Thoracic aorta (tissue), 2 donors: ENCODE measurements around the gene CAPNS1. TPM values are rescaled to one million over a fixed set of nuclear protein-coding genes. Genes with fewer than 3 reads are reported as not detected.

Experiments
- ATAC-seq: fragments of 150-250 bp; one replicate; pipeline ENCODE4 v1.8.0; 2017; ENCODE audit warnings: low read depth; ENCODE audit not compliant: insufficient number of reproducible peaks, low FRiP score
- DNase-seq: peaks from one replicate; pipeline ENCODE4 v3.0.0-alpha.2; 2020; ENCODE audit warnings: low spot score
- H3K27ac ChIP-seq, 2 donors: fragments of 200-600 bp; sonication (generic); 1 replicate in 1 of 2; 2 replicates in 1 of 2; pipeline ENCODE4 v1.5.1; 2016; ENCODE audit warnings: mild to moderate bottlenecking in 2 of 2, moderate library complexity in 2 of 2
- H3K27me3 ChIP-seq: fragments of 200-600 bp; sonication (generic); replicated peaks from 2 replicates; pipeline ENCODE4 v1.6.0; 2016; ENCODE audit warnings: mild to moderate bottlenecking; ENCODE audit not compliant: insufficient read depth
- H3K36me3 ChIP-seq: fragments of 200-600 bp; sonication (generic); one replicate; pipeline ENCODE4 v1.5.1; 2016
- H3K4me1 ChIP-seq, 2 donors: fragments of 200-600 bp; sonication (generic); 1 replicate in 1 of 2; 2 replicates in 1 of 2; pipeline versions ENCODE4 v1.5.1 to v1.6.0; 2016; ENCODE audit warnings: low read depth in 2 of 2, mild to moderate bottlenecking in 1 of 2; ENCODE audit not compliant: control insufficient read depth in 1 of 2
- H3K4me3 ChIP-seq: fragments of 200-600 bp; sonication (generic); 2 replicates; pipeline ENCODE4 v1.5.1; 2016; ENCODE audit warnings: mild to moderate bottlenecking
- H3K9me3 ChIP-seq: fragments of 200-600 bp; sonication (generic); 2 replicates; pipeline ENCODE4 v1.5.1; 2016
- total RNA-seq, 2 donors: library from RNA; depleted of rRNA; stranded (reverse); fragments of >200 nt; gene quantifications; one replicate each; pipeline versions ENCODE4 v1.1.0 to v1.2.3, GENCODE V29; 2016
- TF ChIP-seq, protein P1 (sequence below): fragments of 200-600 bp; sonication (generic); IDR thresholded peaks from one replicate; pipeline ENCODE4 v1.5.1; 2019; ENCODE audit warnings: antibody characterized with exemption

Gene CAPNS1
- total RNA-seq, 2 donors from 2014 or later = 161 to 220 TPM

DNA sequence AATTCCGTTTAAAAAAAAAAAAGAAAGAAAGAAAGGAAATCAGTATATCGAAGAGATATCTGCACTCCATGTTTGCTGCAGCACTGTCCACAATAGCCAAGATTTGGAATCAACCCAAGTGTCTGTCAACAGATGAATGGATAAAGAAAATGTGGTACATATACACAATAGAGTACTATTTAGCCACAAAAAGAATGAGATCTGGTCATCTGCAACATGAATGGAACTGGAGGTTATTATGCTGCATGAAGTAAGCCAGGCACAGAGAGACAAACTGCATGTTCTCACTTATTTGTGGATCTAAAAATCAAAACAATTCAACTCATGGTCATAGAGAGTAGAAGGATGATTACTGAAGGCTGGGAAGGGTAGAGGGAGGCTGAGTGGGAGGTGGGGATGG is 58.3 kb downstream of the CAPNS1 start:
- ATAC-seq = no peak
- no peaks in the 10 kb centered on the region for H3K27me3 ChIP-seq
- TF ChIP-seq, protein P1, sequence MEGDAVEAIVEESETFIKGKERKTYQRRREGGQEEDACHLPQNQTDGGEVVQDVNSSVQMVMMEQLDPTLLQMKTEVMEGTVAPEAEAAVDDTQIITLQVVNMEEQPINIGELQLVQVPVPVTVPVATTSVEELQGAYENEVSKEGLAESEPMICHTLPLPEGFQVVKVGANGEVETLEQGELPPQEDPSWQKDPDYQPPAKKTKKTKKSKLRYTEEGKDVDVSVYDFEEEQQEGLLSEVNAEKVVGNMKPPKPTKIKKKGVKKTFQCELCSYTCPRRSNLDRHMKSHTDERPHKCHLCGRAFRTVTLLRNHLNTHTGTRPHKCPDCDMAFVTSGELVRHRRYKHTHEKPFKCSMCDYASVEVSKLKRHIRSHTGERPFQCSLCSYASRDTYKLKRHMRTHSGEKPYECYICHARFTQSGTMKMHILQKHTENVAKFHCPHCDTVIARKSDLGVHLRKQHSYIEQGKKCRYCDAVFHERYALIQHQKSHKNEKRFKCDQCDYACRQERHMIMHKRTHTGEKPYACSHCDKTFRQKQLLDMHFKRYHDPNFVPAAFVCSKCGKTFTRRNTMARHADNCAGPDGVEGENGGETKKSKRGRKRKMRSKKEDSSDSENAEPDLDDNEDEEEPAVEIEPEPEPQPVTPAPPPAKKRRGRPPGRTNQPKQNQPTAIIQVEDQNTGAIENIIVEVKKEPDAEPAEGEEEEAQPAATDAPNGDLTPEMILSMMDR = no peak
- no peaks in the 10 kb centered on the region for H3K9me3 ChIP-seq
- no peak for DNase-seq
- H3K27ac ChIP-seq = no peak overlapping the region
- H3K4me1 ChIP-seq = no peaks in the 10 kb centered on the region
- peaks cover 11% of the 10 kb centered on the region for H3K36me3 ChIP-seq
- no peak overlapping the region for H3K4me3 ChIP-seq

Other genes starting within 250 kb of the CAPNS1 start
- 10 to 100 TPM in 1 of 2 donors, 1 to 10 TPM in 1; 5.4 to 32.6 TPM for gene NFKBID, start 239.5 kb upstream of the CAPNS1 start, total RNA-seq
- 10 to 100 TPM in 1 of 2 donors, 1 to 10 TPM in 1; 4.5 to 13.2 TPM for gene HCST, start 237.5 kb upstream of the CAPNS1 start, total RNA-seq
- 100 to 1,000 TPM; 155 to 247 TPM for gene TYROBP, start 231.8 kb upstream of the CAPNS1 start, total RNA-seq
- 10 to 100 TPM; 14.3 to 26.7 TPM for gene LRFN3, start 203.7 kb upstream of the CAPNS1 start, total RNA-seq
- gene SDHAF1, start 144.9 kb upstream of the CAPNS1 start, total RNA-seq = 10 to 100 TPM; 43.0 to 70.5 TPM
- gene SYNE4, start 131.3 kb upstream of the CAPNS1 start, total RNA-seq = 1 to 10 TPM in 1 of 2 donors, under 1 TPM in 1; 0.92 to 2.4 TPM
- gene ALKBH6, start 125.9 kb upstream of the CAPNS1 start, total RNA-seq = 10 to 100 TPM; 19.8 to 55.8 TPM
- 10 to 100 TPM; 21.3 to 29.0 TPM for gene CLIP3, start 107.2 kb upstream of the CAPNS1 start, total RNA-seq
- gene THAP8, start 85.8 kb upstream of the CAPNS1 start, total RNA-seq = 1 to 10 TPM; 6.4 to 6.6 TPM
- 1 to 10 TPM in 1 of 2 donors, under 1 TPM in 1; 0.99 to 1.2 TPM for gene WDR62, start 85.2 kb upstream of the CAPNS1 start, total RNA-seq
- not detected for gene OVOL3, start 28.9 kb upstream of the CAPNS1 start, total RNA-seq
- 10 to 100 TPM; 22.1 to 32.6 TPM for gene POLR2I, start 25.2 kb upstream of the CAPNS1 start, total RNA-seq
- 100 to 1,000 TPM; 158 to 260 TPM for gene TBCB, start 24.6 kb upstream of the CAPNS1 start, total RNA-seq
- gene COX7A1, start 12.4 kb downstream of the CAPNS1 start, total RNA-seq = 10 to 100 TPM in 1 of 2 donors, 1 to 10 TPM in 1; 6.3 to 41.0 TPM
- 1 to 10 TPM; 1.9 to 6.6 TPM for gene ZNF565, start 74.6 kb downstream of the CAPNS1 start, total RNA-seq
- gene ZNF146, start 75.0 kb downstream of the CAPNS1 start, total RNA-seq = 10 to 100 TPM; 37.8 to 71.1 TPM
- gene ZFP14, start 239.1 kb downstream of the CAPNS1 start, total RNA-seq = 1 to 10 TPM; 4.1 to 4.2 TPM